Adipocyte (in vitro differentiated cells): Measurements from ENCODE around the gene ELMOD3.
A peak's percentile ranks its signal among the peaks of the same experiment; 100 is the strongest.
"Not testable (repeated sequence)": the region's sequence is repeated elsewhere in the genome, so short reads cannot be mapped to it uniquely, and the experiment has no call there.

Experiments used
- DNase-seq: peaks from one replicate; pipeline ENCODE4 v3.0.0-alpha.2; 2015; ENCODE audit warnings: low read depth
- H3K27me3 ChIP-seq: replicated peaks from 2 replicates; pipeline ENCODE4 v1.7.0; 2013; ENCODE audit warnings: mild to moderate bottlenecking, low read length, moderate library complexity; ENCODE audit not compliant: control insufficient read depth, insufficient read depth
- H3K36me3 ChIP-seq: 2 replicates; pipeline ENCODE4 v1.7.0; 2013; ENCODE audit warnings: low read length, mild to moderate bottlenecking, moderate library complexity; ENCODE audit not compliant: control insufficient read depth, insufficient read depth, severe bottlenecking
- H3K4me1 ChIP-seq: 2 replicates; pipeline ENCODE4 v1.7.0; 2013; ENCODE audit warnings: mild to moderate bottlenecking, low read length, moderate library complexity; ENCODE audit not compliant: control insufficient read depth, insufficient read depth
- H3K4me3 ChIP-seq: 2 replicates; pipeline ENCODE4 v1.7.0; 2013; ENCODE audit warnings: mild to moderate bottlenecking, low read length, moderate library complexity
- H3K9ac ChIP-seq: 2 replicates; pipeline ENCODE4 v1.7.0; 2013; ENCODE audit warnings: mild to moderate bottlenecking, low read length, moderate library complexity
- H3K9me3 ChIP-seq: 2 replicates; pipeline ENCODE4 v1.7.0; 2013; ENCODE audit warnings: mild to moderate bottlenecking, low read length, moderate library complexity; ENCODE audit not compliant: control insufficient read depth

The ELMOD3 gene

GRCh38 chr2:85323351-85323987, 31.1 kb upstream of the ELMOD3 start:
- DNase-seq = no peak
- peaks cover 55% of the 10 kb centered on the region for H3K36me3 ChIP-seq
- H3K4me3 ChIP-seq = peak overlapping the region; percentile 43
- H3K9me3 ChIP-seq = no peaks in the 10 kb centered on the region
- no peaks in the 10 kb centered on the region for H3K27me3 ChIP-seq
- peaks cover 52% of the 10 kb centered on the region for H3K4me1 ChIP-seq
- peak overlapping the region; percentile 37 for H3K9ac ChIP-seq

GRCh38 chr2:85323988-85324367, 30.6 kb upstream of the ELMOD3 start:
- not testable (repeated sequence) for DNase-seq, H3K27me3 ChIP-seq, H3K9me3 ChIP-seq
- peaks cover 55% of the 10 kb centered on the region for H3K36me3 ChIP-seq
- peak overlapping the region; percentile 37 for H3K9ac ChIP-seq
- H3K4me3 ChIP-seq = peak overlapping the region; percentile 43
- H3K4me1 ChIP-seq = peaks cover 51% of the 10 kb centered on the region

DNA sequence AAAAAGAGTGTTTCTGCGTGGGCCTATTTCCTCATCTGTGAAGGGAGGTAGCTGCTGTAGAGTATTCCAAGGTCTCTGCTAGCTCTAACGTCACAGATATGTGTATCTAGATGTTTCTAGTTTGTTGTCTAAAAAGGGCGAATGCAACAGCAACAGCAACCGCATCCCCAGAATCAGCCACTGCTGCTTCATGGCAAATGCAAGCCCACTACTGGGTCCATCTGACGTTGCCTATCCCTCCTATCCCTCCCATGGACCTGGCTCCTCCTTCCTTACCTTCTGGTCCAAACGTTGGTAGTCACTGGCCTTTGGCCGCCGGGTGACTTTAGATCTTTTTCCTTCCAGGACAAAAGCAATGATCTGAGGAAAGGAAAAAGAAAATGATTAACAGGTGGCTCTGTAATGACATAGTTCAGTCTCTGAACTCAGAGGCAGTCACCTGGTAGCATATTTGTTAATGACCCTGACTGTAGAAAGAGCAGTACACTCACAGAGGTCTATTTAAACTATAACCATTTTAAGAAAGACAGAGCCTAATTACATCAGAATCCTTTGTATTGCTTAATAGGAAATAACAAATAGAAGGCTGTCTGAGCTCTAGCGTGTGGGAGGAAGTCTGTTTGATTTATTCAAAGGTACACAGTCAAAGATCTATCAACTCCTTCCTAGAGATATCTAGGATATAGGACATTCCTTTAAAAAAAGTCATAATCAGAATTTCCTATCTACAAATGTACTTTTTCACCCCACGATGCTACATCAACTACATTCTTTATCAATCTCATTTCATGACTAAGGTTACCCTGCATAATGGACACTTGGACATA, 29.7 kb upstream of the ELMOD3 start:
- Histone ChIP-seq H3K9ac (peak overlapping the region; percentile 91), H3K36me3 (peaks cover 50% of the 10 kb centered on the region), H3K4me1 (peaks cover 50% of the 10 kb centered on the region), H3K4me3 (peak overlapping the region; percentile 88), H3K27me3 (no peaks in the 10 kb centered on the region), H3K9me3 (no peaks in the 10 kb centered on the region)
- DNase-seq = peak; percentile 65

- no peak for DNase-seq
- peak overlapping the region; percentile 88 for H3K4me3 ChIP-seq
- peaks cover 45% of the 10 kb centered on the region for H3K36me3 ChIP-seq
- peak overlapping the region; percentile 91 for H3K9ac ChIP-seq
- H3K4me1 ChIP-seq = peaks cover 50% of the 10 kb centered on the region
- no peaks in the 10 kb centered on the region for H3K27me3 ChIP-seq
- no peaks in the 10 kb centered on the region for H3K9me3 ChIP-seq
These were observed 29.1 kb upstream of the ELMOD3 start for GRCh38 chr2:85325466-85325811.

DNA sequence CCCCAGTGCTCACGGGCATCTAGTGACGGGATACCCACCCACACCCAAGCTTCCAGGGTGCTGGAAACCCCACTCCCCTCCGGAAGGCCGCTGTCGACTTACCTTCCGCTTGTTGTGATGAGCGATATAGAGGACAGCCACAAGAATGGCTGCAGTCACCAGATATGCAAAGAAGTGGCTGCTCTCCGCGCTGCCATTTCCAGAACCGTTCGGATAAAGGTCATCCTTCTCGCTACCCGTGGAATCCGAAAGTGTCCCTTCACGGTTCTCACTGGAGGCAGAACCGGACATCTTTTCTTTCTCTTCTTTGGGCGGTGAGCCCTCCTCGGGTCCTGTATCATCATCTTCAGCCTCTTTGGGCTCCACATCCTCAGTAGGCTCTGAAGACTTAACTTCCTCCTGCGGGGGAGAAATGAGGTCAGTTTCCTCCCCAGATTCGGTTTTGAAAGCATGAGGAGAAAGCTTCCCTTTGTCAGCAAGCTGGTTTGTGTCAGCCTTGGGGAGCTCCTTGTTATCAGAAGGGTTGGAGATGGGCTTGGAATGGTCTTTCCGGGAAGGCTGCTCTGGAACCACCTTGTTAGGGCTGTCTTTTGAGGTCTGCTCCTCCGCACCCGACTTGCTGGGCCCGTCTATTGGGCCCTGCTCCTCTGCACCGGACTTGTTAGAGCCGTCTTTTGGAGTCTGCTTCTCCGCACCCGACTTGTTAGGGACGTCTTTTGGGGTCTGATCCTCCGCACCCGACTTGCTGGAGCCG, 28.0 kb upstream of the ELMOD3 start:
- H3K27me3 ChIP-seq = no peaks in the 10 kb centered on the region
- peak overlapping the region; percentile 91 for H3K9ac ChIP-seq
- H3K4me1 ChIP-seq = peaks cover 50% of the 10 kb centered on the region
- peak; percentile 30 for DNase-seq
- peak overlapping the region; percentile 88 for H3K4me3 ChIP-seq
- no peaks in the 10 kb centered on the region for H3K9me3 ChIP-seq
- H3K36me3 ChIP-seq = peaks cover 33% of the 10 kb centered on the region

DNA sequence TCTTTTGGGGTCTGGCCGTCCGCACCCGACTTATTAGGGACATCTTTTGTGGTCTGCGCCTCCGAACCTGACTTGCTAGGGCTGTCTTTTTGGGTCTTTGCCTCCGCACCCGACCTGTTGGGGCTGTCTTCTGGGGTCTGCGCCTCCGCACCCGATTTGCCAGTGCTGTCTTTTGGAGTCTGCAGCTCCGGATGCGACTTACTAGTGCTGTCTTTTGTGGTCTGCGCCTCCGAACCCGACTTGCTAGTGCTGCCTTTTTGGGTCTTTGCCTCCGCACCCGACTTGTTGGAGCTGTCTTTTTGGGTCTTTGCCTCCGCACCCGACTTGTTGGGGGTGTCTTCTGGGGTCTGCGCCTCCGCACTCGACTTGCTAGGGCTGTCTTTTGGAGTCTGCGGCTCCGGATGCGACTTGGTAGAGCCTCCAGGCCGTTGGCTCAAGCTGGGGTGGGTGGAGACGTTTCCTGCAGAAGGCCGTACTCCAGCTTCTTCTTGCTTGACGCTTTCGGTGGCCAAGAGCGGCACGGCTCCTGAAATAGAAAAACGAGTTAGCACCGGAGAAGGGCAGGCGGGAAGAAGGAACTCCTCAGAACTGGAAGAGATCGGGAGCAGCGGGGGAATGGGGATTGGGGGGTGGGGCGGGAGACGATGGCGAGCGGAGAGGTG, 27.3 kb upstream of the ELMOD3 start:
- no peaks in the 10 kb centered on the region for H3K9me3 ChIP-seq
- peaks cover 26% of the 10 kb centered on the region for H3K36me3 ChIP-seq
- peak overlapping the region; percentile 91 for H3K9ac ChIP-seq
- peaks cover 47% of the 10 kb centered on the region for H3K4me1 ChIP-seq
- no peaks in the 10 kb centered on the region for H3K27me3 ChIP-seq
- DNase-seq = peak; percentile 65
- peak overlapping the region; percentile 88 for H3K4me3 ChIP-seq

GRCh38 chr2:85327822-85328617, 26.5 kb upstream of the ELMOD3 start, which contains the start of gene TGOLN2:
Gene TGOLN2 (minus strand): TSS chr2:85327989. CDS start chr2:85327962, 27 bp downstream.
- H3K9me3 ChIP-seq = no peaks in the 10 kb centered on the region
- no peaks in the 10 kb centered on the region for H3K27me3 ChIP-seq
- H3K4me3 ChIP-seq = peak within 1 kb of the TSS; percentile 88
- peak within 1 kb of the TSS; percentile 91 for H3K9ac ChIP-seq
- peaks cover 46% of the 10 kb centered on the region for H3K4me1 ChIP-seq
- peaks cover 19% of the 10 kb centered on the region for H3K36me3 ChIP-seq
- DNase-seq = peak; percentile 98

DNA sequence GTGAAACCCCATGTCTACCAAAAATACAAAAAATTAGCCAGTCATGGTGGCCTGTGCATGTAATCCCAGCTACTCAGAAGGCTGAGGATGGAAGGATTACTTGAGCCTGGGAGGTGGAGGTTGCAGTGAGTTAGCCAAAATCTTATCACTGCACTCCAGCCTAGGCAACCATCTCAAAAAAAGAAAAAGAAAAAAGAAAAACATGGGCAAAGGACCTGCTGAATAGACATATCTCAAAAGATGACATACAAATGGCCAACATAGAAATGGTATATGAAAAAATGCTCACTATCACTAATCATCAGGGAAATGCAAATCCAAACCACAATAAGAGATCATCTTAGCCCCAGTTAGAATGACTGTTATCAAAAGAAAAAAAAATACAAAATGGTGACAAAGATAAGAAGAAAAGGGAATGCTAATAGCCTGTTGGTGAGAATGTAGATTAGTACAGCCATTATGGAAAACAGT, 25.4 kb upstream of the ELMOD3 start:
- H3K9me3 ChIP-seq = no peaks in the 10 kb centered on the region
- no peak overlapping the region for H3K4me3 ChIP-seq

GRCh38 chr2:85329701-85330100, 24.9 kb upstream of the ELMOD3 start:
- H3K9ac ChIP-seq, H3K36me3 ChIP-seq, DNase-seq, H3K27me3 ChIP-seq, H3K4me3 ChIP-seq, H3K9me3 ChIP-seq: not testable (repeated sequence)
- H3K4me1 ChIP-seq = peaks cover 30% of the 10 kb centered on the region

More for the DNA sequence above, 25.4 kb upstream of the ELMOD3 start:
- no peaks in the 10 kb centered on the region for H3K27me3 ChIP-seq
- no peak for DNase-seq
- peaks cover 35% of the 10 kb centered on the region for H3K4me1 ChIP-seq
- H3K36me3 ChIP-seq = peaks cover 7% of the 10 kb centered on the region
- no peak overlapping the region for H3K9ac ChIP-seq

DNA sequence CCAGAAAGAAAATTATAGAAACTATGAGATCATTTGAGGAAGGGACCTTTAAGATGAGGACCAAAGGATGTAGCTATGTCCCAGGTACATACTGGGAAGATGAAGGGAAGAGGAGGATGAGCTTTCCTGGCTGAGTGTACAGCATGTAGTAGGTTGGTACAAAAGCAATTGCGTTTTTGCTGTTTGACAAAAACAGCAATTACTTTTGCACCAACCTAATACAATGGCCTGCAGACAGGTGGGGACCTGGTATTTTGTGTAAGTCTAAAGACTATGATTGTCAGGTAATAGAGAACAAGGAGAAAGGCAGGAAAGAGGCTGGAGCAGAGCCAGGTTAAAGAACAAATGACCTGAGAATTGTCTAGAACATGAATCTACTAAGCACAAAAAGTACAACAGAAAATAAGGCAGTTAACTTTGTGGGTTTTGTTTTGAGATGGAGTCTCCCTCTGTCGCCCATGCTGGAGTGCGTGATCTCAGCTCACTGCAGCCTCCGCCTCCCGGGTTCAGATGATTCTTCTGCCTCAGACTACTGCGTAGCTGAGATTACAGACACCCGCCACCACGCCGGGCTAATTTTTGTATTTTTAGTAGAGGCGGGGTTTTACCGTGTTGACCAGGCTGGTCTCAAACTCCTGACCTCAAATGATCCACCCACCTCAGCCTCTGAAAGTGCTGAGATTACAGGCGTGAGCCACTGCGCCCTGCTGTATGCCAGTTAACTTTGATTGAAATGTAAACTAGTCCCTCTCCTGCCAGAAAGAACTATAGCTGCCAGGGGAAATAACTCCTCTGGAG, 23.5 kb upstream of the ELMOD3 start:
- no peak for DNase-seq
- peaks cover 16% of the 10 kb centered on the region for H3K4me1 ChIP-seq
- H3K4me3 ChIP-seq = no peak overlapping the region
- H3K9me3 ChIP-seq = no peaks in the 10 kb centered on the region
- H3K36me3 ChIP-seq = no peaks in the 10 kb centered on the region
- no peaks in the 10 kb centered on the region for H3K27me3 ChIP-seq
- no peak overlapping the region for H3K9ac ChIP-seq
